ENCODE results near the gene MYO15B. TPM values are rescaled to one million over a fixed set of nuclear protein-coding genes. Genes with fewer than 3 reads are reported as not detected.

Gene MYO15B
- total and polyA plus RNA-seq, 2 experiments from 2014 or later, result 124 to 153 TPM

- Histone ChIP-seq H3K79me2 (no peaks in the 10 kb centered on the region), H3K4me2 (no peak overlapping the region), H3K27ac (no peak overlapping the region), H3K36me3 (replicated peaks; ENCODE audit: insufficient read depth, low read depth) (no peaks in the 10 kb centered on the region), H3K9me3 (ENCODE audit: low read depth) (no peaks in the 10 kb centered on the region), H4K20me1 (ENCODE audit: insufficient read depth, poor library complexity, severe bottlenecking) (no peaks in the 10 kb centered on the region), H3K4me1 (ENCODE audit: insufficient read depth) (no peaks in the 10 kb centered on the region), H3K27me3 (no peaks in the 10 kb centered on the region), H3K9me2 (replicated peaks; ENCODE audit: insufficient read depth) (no peaks in the 10 kb centered on the region), H2AFZ (no peak overlapping the region), H3K4me3 (no peak overlapping the region)
- no peak for TF ChIP-seq EZH2 (IDR thresholded peaks at IDR 0.05; ENCODE audit: borderline replicate concordance)
- TF ChIP-seq CTCF (IDR thresholded peaks at IDR 0.05; ENCODE audit: poor library complexity), result no peak
- no peak for TF ChIP-seq EZH2phosphoT487 (IDR thresholded peaks at IDR 0.05; ENCODE audit: low read depth, severe bottlenecking, unreplicated experiment)
- 92% methylated on average over 12 of the region's 12 CpGs for WGBS (ENCODE audit: low lambda C conversion rate, missing lambda C conversion rate)
- no peak for DNase-seq (ENCODE audit: low spot score)
These were observed 15.0 kb downstream of the MYO15B start for GRCh38 chr17:75602644-75603043.

GRCh38 chr17:75603123-75603522 is 15.5 kb downstream of the MYO15B start:
- H3K9me2 ChIP-seq (replicated peaks; ENCODE audit: insufficient read depth), result no peaks in the 10 kb centered on the region
- WGBS (ENCODE audit: low lambda C conversion rate, missing lambda C conversion rate), result 83% methylated on average over 8 of the region's 9 CpGs
- H3K9me3 ChIP-seq (ENCODE audit: low read depth), result no peaks in the 10 kb centered on the region
- H3K27ac ChIP-seq, result no peak overlapping the region
- H3K79me2 ChIP-seq, result no peaks in the 10 kb centered on the region
- no peaks in the 10 kb centered on the region for H4K20me1 ChIP-seq (ENCODE audit: insufficient read depth, poor library complexity, severe bottlenecking)
- H3K4me1 ChIP-seq (ENCODE audit: insufficient read depth), result no peaks in the 10 kb centered on the region
- H3K4me3 ChIP-seq, result no peak overlapping the region
- H3K4me2 ChIP-seq, result no peak overlapping the region
- no peak overlapping the region for H2AFZ ChIP-seq
- no peaks in the 10 kb centered on the region for H3K27me3 ChIP-seq
- TF ChIP-seq CTCF (IDR thresholded peaks at IDR 0.05; ENCODE audit: poor library complexity) (no peak), EZH2 (IDR thresholded peaks at IDR 0.05; ENCODE audit: borderline replicate concordance) (no peak), EZH2phosphoT487 (IDR thresholded peaks at IDR 0.05; ENCODE audit: low read depth, severe bottlenecking, unreplicated experiment) (no peak)
- DNase-seq (ENCODE audit: low spot score), result no peak
- H3K36me3 ChIP-seq (replicated peaks; ENCODE audit: insufficient read depth, low read depth), result no peaks in the 10 kb centered on the region

GRCh38 chr17:75604034-75604695 is 16.6 kb downstream of the MYO15B start:
- Histone ChIP-seq H3K27ac (no peak overlapping the region), H3K4me3 (no peak overlapping the region), H4K20me1 (ENCODE audit: insufficient read depth, poor library complexity, severe bottlenecking) (no peaks in the 10 kb centered on the region), H3K27me3 (no peaks in the 10 kb centered on the region), H3K9me3 (ENCODE audit: low read depth) (no peaks in the 10 kb centered on the region), H3K4me2 (no peak overlapping the region), H2AFZ (no peak overlapping the region), H3K4me1 (ENCODE audit: insufficient read depth) (no peaks in the 10 kb centered on the region), H3K36me3 (replicated peaks; ENCODE audit: insufficient read depth, low read depth) (no peaks in the 10 kb centered on the region), H3K9me2 (replicated peaks; ENCODE audit: insufficient read depth) (no peaks in the 10 kb centered on the region), H3K79me2 (no peaks in the 10 kb centered on the region)
- no peak for DNase-seq (ENCODE audit: low spot score)
- WGBS (ENCODE audit: low lambda C conversion rate, missing lambda C conversion rate), result 93% methylated on average over 9 of the region's 12 CpGs
- TF ChIP-seq EZH2 (IDR thresholded peaks at IDR 0.05; ENCODE audit: borderline replicate concordance) (no peak), EZH2phosphoT487 (IDR thresholded peaks at IDR 0.05; ENCODE audit: low read depth, severe bottlenecking, unreplicated experiment) (no peak), CTCF (IDR thresholded peaks at IDR 0.05; ENCODE audit: poor library complexity) (no peak)
